HCT116 (cell line): ENCODE results near the gene ABR. TPM values are rescaled to one million over a fixed set of nuclear protein-coding genes. Genes with fewer than 3 reads are reported as not detected.

Source experiments
- ATAC-seq: fragments of 200-7000 bp; cut with Tn5 transposase; 2 replicates; pipeline ENCODE4 v1.9.1; 2020; ENCODE audit warnings: mild to moderate bottlenecking, moderate library complexity
- BruUV-seq: library from RNA; stranded (reverse); fragments of 400-500 nt; replicated peaks from 2 replicates; lab custom pipeline; 2021; lab: Mats Ljungman, UMichigan
- CTCF ChIA-PET: fragments of 300-600 bp; sonication (Branson Sonifier 250); formaldehyde crosslinking; loops from one replicate; lab custom pipeline; 2021; ENCODE audit warnings: antibody characterized with exemption; lab: Charles Lee
- POLR2A ChIA-PET: fragments of 300-600, 350-600 bp; sonication (Branson Sonifier 250); formaldehyde crosslinking; loops from one replicate; lab custom pipeline; 2021; ENCODE audit warnings: antibody characterized with exemption; lab: Charles Lee
- RAD21 ChIA-PET, 2 experiments: fragments of 300-600 bp; sonication (Branson Sonifier 250); formaldehyde crosslinking; loops; one replicate each; lab custom pipeline; 2023; ENCODE audit warnings: low total read pairs in 2 of 2; ENCODE audit not compliant: uncharacterized antibody in 2 of 2, unreplicated experiment in 2 of 2, low non-redundant PET in 1 of 2; lab: Charles Lee
- DNase-seq: peaks from one replicate; pipeline ENCODE4 v3.0.0-alpha.2; 2010; ENCODE audit warnings: low read depth, low spot score
- H2AFZ ChIP-seq: fragments of 200-600 bp; shearing (Covaris generic), sonication (generic); 2 replicates; pipeline ENCODE4 v1.6.1; 2017; ENCODE audit warnings: low read depth, mixed run types, mixed read lengths, antibody characterized with exemption, low read length; ENCODE audit not compliant: poor library complexity, severe bottlenecking
- H3K27ac ChIP-seq: 2 replicates; pipeline ENCODE4 v1.5.1; 2012; ENCODE audit warnings: low read depth, low read length
- H3K27me3 ChIP-seq: fragments of 200-600 bp; sonication (generic); 2 replicates; pipeline ENCODE4 v1.6.1; 2016; ENCODE audit warnings: mixed run types, low read length, mixed read lengths; ENCODE audit not compliant: insufficient read depth
- H3K36me3 ChIP-seq, 2 experiments: fragments of 200-500 bp in 1 of 2; fragments of 200-600 bp in 1 of 2; sonication (Bioruptor generic) in 1 of 2; sonication (generic) in 1 of 2; 2 replicates each; pipeline versions ENCODE4 v1.5.1 to v1.6.1; 2014 to 2016; ENCODE audit warnings: low read length in 2 of 2, inconsistent platforms in 1 of 2, mixed read lengths in 1 of 2, mixed run types in 1 of 2; ENCODE audit not compliant: insufficient read depth in 2 of 2, control insufficient read depth in 1 of 2
- H3K4me1 ChIP-seq, 2 experiments: fragments of 200-600 bp in 1 of 2; sonication (generic) in 1 of 2; 2 replicates each; pipeline versions ENCODE4 v1.5.1 to v1.6.1; 2012 to 2017; ENCODE audit warnings: low read length in 2 of 2, inconsistent platforms in 1 of 2, mild to moderate bottlenecking in 1 of 2, mixed read lengths in 1 of 2, mixed run types in 1 of 2, moderate library complexity in 1 of 2; ENCODE audit not compliant: insufficient read depth in 2 of 2, control insufficient read depth in 1 of 2
- H3K4me2 ChIP-seq: fragments of 200-600 bp; sonication (generic); 2 replicates; pipeline ENCODE4 v1.6.1; 2017; ENCODE audit warnings: mixed run types, low read length, mixed read lengths
- H3K4me3 ChIP-seq, 2 experiments: fragments of 200-600 bp in 1 of 2; sonication (generic) in 1 of 2; replicated peaks in 1 of 2; 2 replicates each; pipeline ENCODE4 v1.5.1; 2011 to 2016; ENCODE audit warnings: low read length in 2 of 2, control low read depth in 1 of 2, low read depth in 1 of 2, mild to moderate bottlenecking in 1 of 2, mixed read lengths in 1 of 2, mixed run types in 1 of 2
- H3K79me2 ChIP-seq: fragments of 200-600 bp; sonication (generic); 2 replicates; pipeline ENCODE4 v1.6.1; 2017; ENCODE audit warnings: mild to moderate bottlenecking, mixed run types, low read length, moderate library complexity, mixed read lengths; ENCODE audit not compliant: insufficient read depth
- H3K9ac ChIP-seq: fragments of 200-600 bp; sonication (generic); 2 replicates; pipeline ENCODE4 v1.6.1; 2016; ENCODE audit warnings: low read length, mixed read lengths
- H3K9me2 ChIP-seq: fragments of 200-600 bp; sonication (generic), shearing (Covaris generic); 2 replicates; pipeline ENCODE4 v1.6.1; 2017; ENCODE audit warnings: mixed run types, mild to moderate bottlenecking, moderate library complexity; ENCODE audit not compliant: insufficient read depth
- H3K9me3 ChIP-seq, 2 experiments: fragments of 200-500 bp in 1 of 2; fragments of 200-600 bp in 1 of 2; sonication (Bioruptor generic) in 1 of 2; sonication (generic) in 1 of 2; 2 replicates each; pipeline ENCODE4 v1.6.1; 2014 to 2017; ENCODE audit warnings: low read length in 2 of 2, mixed read lengths in 2 of 2, inconsistent platforms in 1 of 2, low read depth in 1 of 2, mild to moderate bottlenecking in 1 of 2, mixed run types in 1 of 2, moderate library complexity in 1 of 2; ENCODE audit not compliant: control insufficient read depth in 1 of 2, insufficient read depth in 1 of 2
- H4K20me1 ChIP-seq: fragments of 200-600 bp; sonication (generic), shearing (Covaris generic); 2 replicates; pipeline ENCODE4 v1.6.1; 2017; ENCODE audit warnings: mixed run types, mild to moderate bottlenecking, moderate library complexity; ENCODE audit not compliant: insufficient read depth
- CBX3 ChIP-seq: IDR thresholded peaks from 2 replicates; pipeline ENCODE4 v1.6.1; 2012; ENCODE audit warnings: low read depth
- CEBPB ChIP-seq: IDR thresholded peaks from 2 replicates; pipeline ENCODE4 v1.6.1; 2012; ENCODE audit warnings: low read depth
- EGR1 ChIP-seq: IDR thresholded peaks from 2 replicates; pipeline ENCODE4 v1.6.1; 2012; ENCODE audit warnings: low read depth
- FOSL1 ChIP-seq: IDR thresholded peaks from 2 replicates; pipeline ENCODE4 v1.6.1; 2012; ENCODE audit warnings: low read depth
- JUND ChIP-seq: IDR thresholded peaks from 2 replicates; pipeline ENCODE4 v1.6.1; 2012
- MAX ChIP-seq: IDR thresholded peaks from 2 replicates; pipeline ENCODE4 v1.6.1; 2012
- POLR2A ChIP-seq: IDR thresholded peaks from 2 replicates; pipeline ENCODE4 v1.7.0; 2011; ENCODE audit warnings: borderline replicate concordance; ENCODE audit not compliant: insufficient read depth, insufficient read length; ENCODE audit errors: extremely low read depth
- REST ChIP-seq: IDR thresholded peaks from 2 replicates; pipeline ENCODE4 v1.6.1; 2012; ENCODE audit warnings: low read depth
- SIN3A ChIP-seq: IDR thresholded peaks from 2 replicates; pipeline ENCODE4 v1.6.1; 2012; ENCODE audit warnings: low read depth
- SP1 ChIP-seq: IDR thresholded peaks from 2 replicates; pipeline ENCODE4 v1.6.1; 2012; ENCODE audit warnings: low read depth
- TCF7L2 ChIP-seq: IDR thresholded peaks from 2 replicates; pipeline ENCODE4 v1.7.0; 2011; ENCODE audit warnings: borderline replicate concordance, inconsistent platforms; ENCODE audit not compliant: insufficient read depth, insufficient read length; ENCODE audit errors: extremely low read depth
- YY1 ChIP-seq: IDR thresholded peaks from 2 replicates; pipeline ENCODE4 v1.6.1; 2011; ENCODE audit warnings: low read length, low read depth, moderate library complexity, mild to moderate bottlenecking; ENCODE audit not compliant: insufficient replicate concordance; ENCODE audit errors: extremely low read depth
- ZBTB33 ChIP-seq: IDR thresholded peaks from 2 replicates; pipeline ENCODE4 v1.6.1; 2011; ENCODE audit warnings: mild to moderate bottlenecking, low read length, moderate library complexity; ENCODE audit not compliant: insufficient replicate concordance; ENCODE audit errors: extremely low read depth
- ZFX ChIP-seq: fragments of 450-650 bp; IDR thresholded peaks from 2 replicates; pipeline ENCODE4 v1.6.1; 2017
- ZNF274 ChIP-seq: fragments of 200-500 bp; sonication (Bioruptor generic); IDR thresholded peaks from 2 replicates; pipeline ENCODE4 v1.6.1; 2014; ENCODE audit warnings: mild to moderate bottlenecking, low read depth, low read length, inconsistent platforms
- intact Hi-C: fragments of 100-400 bp; cut with micrococcal nuclease; formaldehyde crosslinking; loops from 2 replicates; pipeline ENCODE4 v1.10.0; 2022
- total RNA-seq: library from RNA; stranded (reverse); gene quantifications from one replicate; pipeline ENCODE4 v1.2.1, GENCODE V29; 2021; ENCODE audit not compliant: unreplicated experiment
- TF ChIP-seq, protein P1 (sequence below), 3 experiments: fragments of 200-600 bp in 1 of 3; sonication (generic) in 1 of 3; IDR thresholded peaks in 2 of 3; conservative IDR thresholded peaks in 1 of 3; 2 replicates each; pipeline ENCODE4 v1.5.1; 2012 to 2017; ENCODE audit warnings: low read depth in 2 of 3, low read length in 2 of 3, antibody characterized with exemption in 1 of 3, borderline replicate concordance in 1 of 3, control low read depth in 1 of 3, mild to moderate bottlenecking in 1 of 3, mixed read lengths in 1 of 3, mixed run types in 1 of 3, moderate library complexity in 1 of 3; ENCODE audit not compliant: insufficient read depth in 1 of 3
- TF ChIP-seq, protein P2 (sequence below): IDR thresholded peaks from 2 replicates; pipeline ENCODE4 v1.6.1; 2012

The ABR gene
- total RNA-seq, 1 experiment from 2014 or later = 58.5 TPM

DNA sequence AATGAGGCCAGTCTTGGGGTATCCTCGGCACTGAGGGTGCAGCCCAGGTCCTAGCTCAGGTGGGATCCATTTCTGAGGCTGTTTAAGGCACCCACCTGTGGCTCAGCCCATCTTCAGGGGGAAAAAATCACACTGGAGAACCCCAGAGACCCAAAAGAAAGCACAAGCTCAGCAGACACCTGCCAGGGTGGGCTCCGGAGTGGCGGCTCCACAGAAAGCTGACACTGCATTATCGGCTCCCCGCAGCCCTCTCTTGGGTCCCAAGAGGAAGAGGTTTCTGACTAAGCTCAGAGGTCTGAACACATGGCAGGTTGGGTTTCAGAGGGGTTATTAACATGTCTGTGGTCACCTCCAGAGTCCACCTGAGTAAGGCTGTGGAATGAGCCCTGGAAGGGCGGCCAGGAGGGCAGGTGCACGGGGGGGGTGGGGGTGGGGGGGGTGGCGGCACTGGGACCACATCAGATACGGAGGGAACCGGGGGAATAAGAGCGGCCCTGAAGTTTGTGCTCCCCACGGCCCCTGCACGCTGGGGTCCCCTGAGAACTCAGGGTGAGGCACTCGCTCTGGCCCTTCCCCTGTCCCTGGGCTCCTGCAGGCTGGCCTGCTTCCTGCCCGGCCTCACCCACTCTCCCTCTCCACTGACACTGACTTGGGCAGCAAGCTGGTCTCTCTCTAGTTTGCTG lies 103.3 kb downstream of the ABR start:
- no peak overlapping the region for H2AFZ ChIP-seq
- H3K9me3 ChIP-seq = no peaks in the 10 kb centered on the region
- H3K27me3 ChIP-seq = no peaks in the 10 kb centered on the region
- ChIA-PET RAD21 (no interaction called here), CTCF (interaction anchor here (1.6 kb wide), 1 partner anchor 18 kb away, joined by 8 read pairs; no protein-coding TSS in a partner anchor), POLR2A (no interaction called here)
- no peaks in the 10 kb centered on the region for H3K9me2 ChIP-seq
- no peak overlapping the region for H3K4me2 ChIP-seq
- H3K9ac ChIP-seq = no peak overlapping the region
- TF ChIP-seq, protein P1, sequence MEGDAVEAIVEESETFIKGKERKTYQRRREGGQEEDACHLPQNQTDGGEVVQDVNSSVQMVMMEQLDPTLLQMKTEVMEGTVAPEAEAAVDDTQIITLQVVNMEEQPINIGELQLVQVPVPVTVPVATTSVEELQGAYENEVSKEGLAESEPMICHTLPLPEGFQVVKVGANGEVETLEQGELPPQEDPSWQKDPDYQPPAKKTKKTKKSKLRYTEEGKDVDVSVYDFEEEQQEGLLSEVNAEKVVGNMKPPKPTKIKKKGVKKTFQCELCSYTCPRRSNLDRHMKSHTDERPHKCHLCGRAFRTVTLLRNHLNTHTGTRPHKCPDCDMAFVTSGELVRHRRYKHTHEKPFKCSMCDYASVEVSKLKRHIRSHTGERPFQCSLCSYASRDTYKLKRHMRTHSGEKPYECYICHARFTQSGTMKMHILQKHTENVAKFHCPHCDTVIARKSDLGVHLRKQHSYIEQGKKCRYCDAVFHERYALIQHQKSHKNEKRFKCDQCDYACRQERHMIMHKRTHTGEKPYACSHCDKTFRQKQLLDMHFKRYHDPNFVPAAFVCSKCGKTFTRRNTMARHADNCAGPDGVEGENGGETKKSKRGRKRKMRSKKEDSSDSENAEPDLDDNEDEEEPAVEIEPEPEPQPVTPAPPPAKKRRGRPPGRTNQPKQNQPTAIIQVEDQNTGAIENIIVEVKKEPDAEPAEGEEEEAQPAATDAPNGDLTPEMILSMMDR (IDR thresholded peaks at IDR 0.05 in 2 of 3, conservative IDR thresholded peaks at IDR 0.05 in 1 of 3; ENCODE audit: borderline replicate concordance in 1 of 3, insufficient read depth in 1 of 3, low read depth in 2 of 3, low read length in 2 of 3) = no peak
- no peak for TF ChIP-seq JUND
- TF ChIP-seq YY1 = no peak
- no peak for TF ChIP-seq REST
- TF ChIP-seq ZFX = no peak
- no peak for TF ChIP-seq CEBPB
- TF ChIP-seq SIN3A = no peak
- TF ChIP-seq CBX3 = no peak
- no peak for TF ChIP-seq ZBTB33
- no peak for TF ChIP-seq POLR2A
- TF ChIP-seq TCF7L2 = no peak
- TF ChIP-seq ZNF274 = no peak
- TF ChIP-seq EGR1 = no peak
- TF ChIP-seq FOSL1 = no peak
- TF ChIP-seq, protein P2, sequence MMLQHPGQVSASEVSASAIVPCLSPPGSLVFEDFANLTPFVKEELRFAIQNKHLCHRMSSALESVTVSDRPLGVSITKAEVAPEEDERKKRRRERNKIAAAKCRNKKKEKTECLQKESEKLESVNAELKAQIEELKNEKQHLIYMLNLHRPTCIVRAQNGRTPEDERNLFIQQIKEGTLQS = no peak
- no peak for TF ChIP-seq SP1
- no peak for TF ChIP-seq MAX
- no peak overlapping the region for H3K27ac ChIP-seq
- no peaks in the 10 kb centered on the region for H3K79me2 ChIP-seq
- H4K20me1 ChIP-seq = no peaks in the 10 kb centered on the region
- no peak for DNase-seq
- BruUV-seq = no TSS peak
- H3K4me1 ChIP-seq = peaks cover 13 to 23% of the 10 kb centered on the region in 2 experiments
- no peak for ATAC-seq
- H3K4me3 ChIP-seq = no peak overlapping the region
- no peaks in the 10 kb centered on the region for H3K36me3 ChIP-seq
- intact Hi-C loops = no loop called here
